GM19452 (cell line): ENCODE results near the gene FUT8.
"Not testable (repeated sequence)": the region's sequence is repeated elsewhere in the genome, so short reads cannot be mapped to it uniquely, and the experiment has no call there.

Source experiments
- ATAC-seq: cut with Tn5 transposase; IDR thresholded peaks from one replicate; pipeline ENCODE4 v1.9.1; 2021; ENCODE audit not compliant: unreplicated experiment

The FUT8 gene

GRCh38 chr14:65613131-65613650, 200.7 kb downstream of the FUT8 start:
- no peak for ATAC-seq

GRCh38 chr14:65618996-65619395, 206.5 kb downstream of the FUT8 start:
- no peak for ATAC-seq

GRCh38 chr14:65620195-65620594, 207.7 kb downstream of the FUT8 start:
- ATAC-seq, result no peak

DNA sequence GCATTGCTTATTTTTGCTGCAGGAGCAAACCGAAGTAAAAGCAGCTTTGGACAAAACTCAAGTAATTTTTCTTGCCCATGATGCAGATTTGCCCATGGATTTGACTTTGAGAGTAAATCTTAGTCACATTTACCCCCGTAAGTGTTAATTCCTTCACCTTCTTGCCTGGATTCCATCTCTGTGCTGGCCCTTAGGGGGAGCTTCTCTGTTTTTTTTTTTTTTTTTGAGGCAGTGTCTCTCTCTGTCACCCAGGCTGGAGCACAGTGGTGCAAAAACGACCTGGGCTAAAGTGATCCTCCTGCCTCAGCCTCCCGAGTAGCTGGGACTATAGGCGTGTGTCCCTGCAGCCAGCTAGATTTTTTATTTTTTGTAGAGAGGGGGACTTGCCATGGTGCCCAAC, 210.2 kb downstream of the FUT8 start:
- ATAC-seq, result no peak

DNA sequence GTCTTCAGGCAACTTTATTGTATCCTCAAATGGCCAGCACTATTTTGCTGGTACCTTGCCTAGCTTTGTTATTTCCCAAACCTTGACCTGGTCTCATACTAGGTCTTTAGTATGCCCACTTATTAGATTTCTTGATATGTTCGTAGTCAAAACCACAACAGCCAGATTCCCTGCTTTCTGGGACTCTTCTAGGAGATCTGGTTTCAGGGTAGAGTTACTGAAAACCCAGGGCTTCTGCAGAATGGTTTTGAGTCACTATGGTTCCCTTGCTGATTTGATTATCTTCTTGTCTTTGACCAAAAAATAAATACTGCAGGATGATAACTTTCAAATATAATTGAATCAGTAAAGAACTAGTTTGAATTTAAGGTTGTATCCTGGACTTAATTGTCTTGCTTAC, 211.2 kb downstream of the FUT8 start:
- no peak for ATAC-seq

- no peak for ATAC-seq
Measured at GRCh38 chr14:65627315-65627714, 214.8 kb downstream of the FUT8 start.

GRCh38 chr14:65628664-65629063, 216.1 kb downstream of the FUT8 start:
- no peak for ATAC-seq

DNA sequence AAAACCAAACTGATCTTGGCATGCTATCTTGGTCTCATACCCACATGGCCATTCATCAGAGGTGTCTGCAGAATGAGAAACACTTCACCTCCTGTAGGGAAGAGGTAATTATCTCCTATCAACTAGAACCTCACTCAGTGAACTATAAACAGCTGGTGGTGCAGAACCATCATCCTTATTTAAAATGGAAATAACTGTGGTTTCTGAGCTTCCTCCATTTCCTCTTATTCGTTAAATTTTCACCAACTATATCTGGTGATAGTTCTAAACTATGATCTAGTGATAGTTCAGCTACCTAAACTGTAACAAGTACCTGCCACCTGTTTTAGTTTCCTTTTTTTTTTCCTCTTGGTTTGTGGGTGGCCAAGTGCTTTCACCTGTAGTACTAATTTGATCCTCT, 218.5 kb downstream of the FUT8 start:
- ATAC-seq, result peak; percentile 51

GRCh38 chr14:65632487-65632886, 220.0 kb downstream of the FUT8 start:
- ATAC-seq, result no peak

- not testable (repeated sequence) for ATAC-seq
Measured at GRCh38 chr14:65633666-65634065, 221.1 kb downstream of the FUT8 start.

GRCh38 chr14:65637780-65638179, 225.2 kb downstream of the FUT8 start:
- peak; percentile 98 for ATAC-seq

GRCh38 chr14:65639216-65639615, 226.7 kb downstream of the FUT8 start:
- no peak for ATAC-seq

DNA sequence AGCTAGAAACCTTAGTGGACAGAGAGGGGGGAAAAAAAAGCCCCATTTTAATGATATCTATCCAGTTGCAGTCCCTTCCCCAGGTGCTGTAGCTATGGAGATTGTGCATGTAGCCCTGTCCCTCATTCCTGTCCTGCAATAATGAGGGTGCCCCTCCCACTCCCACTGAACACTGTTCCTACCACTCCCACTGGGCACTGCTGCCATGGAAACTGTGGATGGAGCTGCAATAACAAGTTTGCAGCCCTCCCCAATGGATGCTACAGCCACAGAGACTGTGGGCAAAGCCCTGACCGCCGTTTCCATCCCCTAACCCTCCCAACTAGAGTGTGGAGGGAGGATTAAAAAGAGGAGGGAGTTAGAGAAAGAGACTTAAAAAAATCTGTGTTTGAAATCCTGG, 238.3 kb downstream of the FUT8 start:
- no peak for ATAC-seq

DNA sequence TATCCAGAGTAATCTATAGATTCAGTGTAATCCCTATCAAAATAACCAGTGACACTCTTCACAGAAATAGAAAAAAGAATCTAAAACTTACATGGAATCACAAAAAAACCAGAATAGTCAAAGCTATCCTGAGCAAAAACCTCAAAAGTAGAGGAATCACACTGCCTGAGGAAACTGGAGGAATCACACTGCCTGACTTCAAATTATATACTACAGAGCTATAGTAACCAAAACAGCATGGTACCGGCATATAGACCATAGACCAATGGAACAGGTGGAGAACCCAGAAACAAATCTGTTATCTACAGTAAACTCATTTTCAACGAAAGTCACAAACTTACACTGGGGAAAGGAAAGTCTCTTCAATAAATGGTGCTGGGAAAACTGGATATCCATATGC, 244.0 kb downstream of the FUT8 start:
- ATAC-seq, result no peak

DNA sequence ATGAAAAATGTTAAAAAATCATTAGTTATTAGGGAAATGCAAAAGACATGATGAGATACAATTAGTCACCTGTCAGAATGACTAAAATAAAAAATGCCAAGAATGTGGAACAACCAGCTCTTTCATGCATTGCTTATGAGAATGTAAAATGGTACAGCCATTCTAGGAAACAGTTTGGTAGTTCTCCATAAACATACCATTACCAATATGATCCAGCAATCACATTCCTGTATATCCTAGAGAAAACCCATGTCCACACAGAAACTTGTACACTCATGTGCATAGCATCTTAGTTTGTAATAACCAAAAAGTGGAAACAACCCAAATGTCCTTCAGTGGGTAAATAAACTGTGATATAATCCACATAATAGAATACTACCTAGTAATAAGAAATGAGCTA, 245.7 kb downstream of the FUT8 start:
- no peak for ATAC-seq

DNA sequence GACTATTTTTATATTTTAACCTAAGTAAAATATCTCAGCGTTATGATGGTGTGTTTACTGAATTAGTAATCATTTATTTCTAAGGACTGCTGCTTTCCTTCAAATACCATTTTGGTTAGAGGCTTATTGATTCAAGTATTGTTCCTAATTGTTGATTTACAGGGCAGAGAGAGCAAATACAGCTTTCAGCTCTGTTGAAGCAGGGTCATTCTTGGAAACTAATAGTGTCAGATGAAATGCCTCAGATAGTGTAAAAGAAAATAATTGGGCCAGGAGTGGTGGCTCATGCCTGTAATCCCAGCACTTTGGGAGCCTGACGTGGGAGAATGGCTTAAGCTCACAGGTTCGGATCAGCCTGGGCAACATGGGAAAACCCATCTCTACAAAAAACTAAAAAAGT, 249.3 kb downstream of the FUT8 start:
- no peak for ATAC-seq

DNA sequence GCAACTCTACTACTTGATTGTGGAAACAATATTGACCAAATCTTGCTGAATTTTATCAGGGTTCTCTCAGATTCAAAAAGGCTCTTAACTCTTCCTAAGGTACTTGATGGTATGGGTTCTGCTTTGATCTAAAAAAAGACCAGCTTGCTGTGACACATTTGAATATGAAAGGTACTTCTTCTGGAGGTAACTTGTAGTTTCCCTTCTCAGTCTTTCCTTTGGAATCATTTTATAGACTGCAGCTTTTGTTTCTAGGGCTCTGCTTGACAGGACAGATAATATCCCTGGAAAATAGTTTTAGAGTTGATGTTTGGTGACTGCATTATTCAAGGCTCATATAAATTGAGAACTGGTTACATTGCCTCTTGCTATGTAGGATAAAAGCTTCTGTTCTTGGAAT, 251.9 kb downstream of the FUT8 start:
- no peak for ATAC-seq

GRCh38 chr14:65676361-65677014, 264.0 kb downstream of the FUT8 start:
- no peak for ATAC-seq

DNA sequence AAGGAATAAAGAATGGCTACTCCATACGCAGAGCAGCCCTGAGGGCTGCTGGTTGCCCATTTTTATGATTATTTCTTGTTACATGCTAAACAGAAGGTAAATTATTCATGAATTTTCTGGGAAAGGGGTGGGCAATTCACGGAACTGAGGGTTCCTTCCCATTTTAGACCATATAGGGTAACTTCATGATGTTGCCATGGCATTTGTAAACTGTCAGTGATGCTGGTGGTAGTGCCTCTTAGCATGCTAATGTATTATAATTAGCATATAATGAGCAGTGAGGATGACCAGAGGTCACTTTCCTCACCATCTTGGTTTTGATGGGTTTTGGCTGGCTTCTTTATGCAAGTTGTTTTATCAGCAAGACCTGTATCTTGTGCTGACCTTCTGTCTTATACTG, 273.0 kb downstream of the FUT8 start:
- no peak for ATAC-seq

DNA sequence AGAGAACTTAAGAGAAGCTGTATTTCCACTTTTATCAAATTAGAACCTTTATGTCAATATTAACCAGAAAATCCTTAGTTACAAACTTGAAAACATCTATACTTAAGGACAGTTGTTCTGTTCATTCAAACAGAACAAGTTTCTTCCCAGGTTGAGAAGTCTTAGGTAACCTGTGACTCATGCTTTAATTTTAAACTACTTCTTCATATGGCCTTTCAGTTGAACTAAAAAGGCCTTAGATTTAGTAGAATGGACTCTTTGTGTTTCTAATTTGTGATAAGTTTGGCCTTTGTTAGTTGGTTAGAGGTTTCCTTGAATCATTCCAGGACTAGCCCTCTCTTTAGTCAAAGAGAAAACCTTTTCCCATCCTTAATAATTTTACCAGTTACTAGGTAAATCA, 274.2 kb downstream of the FUT8 start:
- ATAC-seq, result no peak

GRCh38 chr14:65689070-65689469, 276.5 kb downstream of the FUT8 start:
- no peak for ATAC-seq

DNA sequence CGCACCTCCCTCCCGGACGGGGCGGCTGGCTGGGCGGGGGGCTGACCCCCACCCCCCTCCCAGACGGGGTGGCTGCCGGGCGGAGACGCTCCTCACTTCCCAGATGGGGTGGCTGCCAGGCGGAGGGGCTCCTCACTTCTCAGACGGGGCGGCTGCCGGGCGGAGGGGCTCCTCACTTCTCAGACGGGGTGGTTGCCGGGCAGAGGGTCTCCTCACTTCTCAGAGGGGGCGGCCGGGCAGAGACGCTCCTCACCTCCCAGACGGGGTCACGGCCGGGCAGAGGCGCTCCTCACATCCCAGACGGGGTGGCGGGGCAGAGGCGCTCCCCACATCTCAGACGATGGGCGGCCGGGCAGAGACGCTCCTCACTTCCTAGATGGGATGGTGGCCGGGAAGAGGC, 280.0 kb downstream of the FUT8 start:
- ATAC-seq, result not testable (repeated sequence)

GRCh38 chr14:65696801-65697200, 284.3 kb downstream of the FUT8 start:
- ATAC-seq, result no peak
